ENCODE data around the gene RNU1-2. TPM values are rescaled to one million over a fixed set of nuclear protein-coding genes. Genes with fewer than 3 reads are reported as not detected.
"Not testable (repeated sequence)": the region's sequence is repeated elsewhere in the genome, so short reads cannot be mapped to it uniquely, and the experiment has no call there.

RNU1-2 gene
- total RNA-seq, 1 experiment from 2014 or later = 2,051 TPM

DNA sequence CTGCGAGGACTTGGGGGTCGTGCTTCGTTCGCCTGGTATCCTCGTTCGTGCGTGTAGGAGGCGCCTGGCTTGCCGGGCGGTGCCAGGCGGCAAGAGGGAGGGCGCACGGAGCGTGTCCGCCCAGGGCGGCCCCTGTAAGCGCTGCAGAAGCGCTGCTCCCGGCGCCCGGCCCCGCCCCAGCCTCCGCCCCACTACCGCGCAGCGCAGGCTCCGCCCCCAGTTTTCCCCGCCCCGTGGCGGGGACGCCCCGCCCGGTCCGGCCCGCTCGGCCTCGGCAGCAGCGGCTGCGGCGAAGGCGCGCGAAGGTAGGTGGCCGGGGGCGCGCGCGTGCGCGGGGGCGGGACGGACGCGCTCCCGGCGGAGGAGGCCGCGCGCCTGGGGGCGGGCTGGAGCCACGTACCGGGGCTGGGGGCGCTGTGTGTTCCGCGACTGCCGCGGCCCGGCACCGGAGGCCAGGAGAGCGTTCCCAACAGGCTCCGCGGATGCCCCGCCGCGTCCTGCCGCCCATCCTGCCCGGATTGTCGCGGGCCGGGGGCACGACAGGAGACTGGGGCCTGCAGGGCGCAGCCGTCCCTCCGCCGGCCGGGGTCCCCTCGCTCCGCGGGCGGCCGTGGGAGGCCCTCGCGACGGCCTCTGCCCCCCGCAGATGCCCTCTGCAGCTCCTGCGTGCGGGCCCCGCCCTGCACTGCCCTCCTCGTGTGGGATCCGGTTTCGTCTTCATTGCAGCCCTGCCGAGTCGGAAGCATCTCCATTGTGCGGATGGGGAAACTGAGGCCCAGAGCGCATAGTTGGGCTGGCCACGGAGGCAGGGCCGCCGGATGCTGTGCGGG is 18.3 kb downstream of the RNU1-2 start:
- no peak overlapping the region for H4K8ac ChIP-seq (replicated peaks; ENCODE audit: insufficient read length, low read depth, low read length)
- H2BK15ac ChIP-seq (ENCODE audit: low read depth, low read length) = no peak overlapping the region
- no peak overlapping the region for H2AK5ac ChIP-seq (ENCODE audit: insufficient read length, low read length)
- H3K9me3 ChIP-seq (ENCODE audit: control insufficient read depth, low read depth, low read length) = no peaks in the 10 kb centered on the region
- no peak overlapping the region for H4K91ac ChIP-seq (ENCODE audit: insufficient read length, low read depth, low read length)
- no peaks in the 10 kb centered on the region for H3K4me1 ChIP-seq (ENCODE audit: insufficient read depth, low read length)
- no peak overlapping the region for H3K27ac ChIP-seq (ENCODE audit: insufficient read length, low read depth, low read length)
- H3K18ac ChIP-seq (ENCODE audit: insufficient read length, low read depth, low read length) = no peak overlapping the region
- WGBS (ENCODE audit: extremely low coverage, insufficient read length, low lambda C conversion rate) = no CpG with 5 or more reads among the region's 109 CpGs
- H3T11ph ChIP-seq (ENCODE audit: low read length) = no peak overlapping the region
- H2BK5ac ChIP-seq (ENCODE audit: insufficient read length, low read length) = no peak overlapping the region
- Mint-ChIP-seq H3K27ac (peak overlapping the region in 1 of 3 experiments; percentile 90; a peak in 3 of 7 replicates), H3K36me3 (ENCODE audit: insufficient read depth in 1 of 3, low read depth in 3 of 3) (no peaks in the 10 kb centered on the region), H3K27me3 (ENCODE audit: low read depth) (peaks cover 8% of the 10 kb centered on the region; the same call in 1 of the 2 replicates), H3K4me1 (peaks cover 14 to 23% of the 10 kb centered on the region in 2 experiments), H3K9me3 (no peaks in the 10 kb centered on the region), H3K4me3 (peak overlapping the region; percentile 72 to 82)
- no peak overlapping the region for H2BK12ac ChIP-seq (ENCODE audit: insufficient read length, low read depth, low read length)
- H2BK120ac ChIP-seq (ENCODE audit: low read depth, low read length, poor library complexity, severe bottlenecking) = no peak overlapping the region
- H2AFZ ChIP-seq (ENCODE audit: low read length) = no peak overlapping the region
- peak overlapping the region; percentile 35 for H3K4me2 ChIP-seq (ENCODE audit: insufficient read depth, insufficient read length, low read length)
- H3K23me2 ChIP-seq (ENCODE audit: insufficient read length, low read depth, low read length, poor library complexity, severe bottlenecking) = peaks cover 4% of the 10 kb centered on the region
- TF ChIP-seq, protein P1, sequence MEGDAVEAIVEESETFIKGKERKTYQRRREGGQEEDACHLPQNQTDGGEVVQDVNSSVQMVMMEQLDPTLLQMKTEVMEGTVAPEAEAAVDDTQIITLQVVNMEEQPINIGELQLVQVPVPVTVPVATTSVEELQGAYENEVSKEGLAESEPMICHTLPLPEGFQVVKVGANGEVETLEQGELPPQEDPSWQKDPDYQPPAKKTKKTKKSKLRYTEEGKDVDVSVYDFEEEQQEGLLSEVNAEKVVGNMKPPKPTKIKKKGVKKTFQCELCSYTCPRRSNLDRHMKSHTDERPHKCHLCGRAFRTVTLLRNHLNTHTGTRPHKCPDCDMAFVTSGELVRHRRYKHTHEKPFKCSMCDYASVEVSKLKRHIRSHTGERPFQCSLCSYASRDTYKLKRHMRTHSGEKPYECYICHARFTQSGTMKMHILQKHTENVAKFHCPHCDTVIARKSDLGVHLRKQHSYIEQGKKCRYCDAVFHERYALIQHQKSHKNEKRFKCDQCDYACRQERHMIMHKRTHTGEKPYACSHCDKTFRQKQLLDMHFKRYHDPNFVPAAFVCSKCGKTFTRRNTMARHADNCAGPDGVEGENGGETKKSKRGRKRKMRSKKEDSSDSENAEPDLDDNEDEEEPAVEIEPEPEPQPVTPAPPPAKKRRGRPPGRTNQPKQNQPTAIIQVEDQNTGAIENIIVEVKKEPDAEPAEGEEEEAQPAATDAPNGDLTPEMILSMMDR (conservative IDR thresholded peaks at IDR 0.05) = peak; percentile 25; the same call in 1 of the 3 replicates
- no peaks in the 10 kb centered on the region for H3K79me1 ChIP-seq (ENCODE audit: insufficient read depth, low read depth, low read length, poor library complexity, severe bottlenecking)
- no peaks in the 10 kb centered on the region for H3K79me2 ChIP-seq (ENCODE audit: insufficient read depth, low read length)
- H4K5ac ChIP-seq (ENCODE audit: insufficient read length, low read depth, low read length) = no peak overlapping the region
- H4K20me1 ChIP-seq (ENCODE audit: control insufficient read depth, insufficient read depth, insufficient read length) = no peaks in the 10 kb centered on the region
- peak overlapping the region; percentile 63; the same call in 1 of the 2 replicates for H3K14ac ChIP-seq (ENCODE audit: insufficient read depth, low read length)
- no peak overlapping the region for H3K4ac ChIP-seq (ENCODE audit: low read depth, low read length)
- H3K9ac ChIP-seq (ENCODE audit: extremely low read depth, insufficient read length, low read length) = no peak overlapping the region
- DNase-seq = peak; percentile 94
- no peak overlapping the region for H2BK20ac ChIP-seq (ENCODE audit: low read depth, low read length, poor library complexity, severe bottlenecking)
- H3K27me3 ChIP-seq (ENCODE audit: insufficient read depth, low read length) = no peaks in the 10 kb centered on the region
- no peak overlapping the region for H3K56ac ChIP-seq (ENCODE audit: insufficient read length, low read depth, low read length)
- H3K23ac ChIP-seq (ENCODE audit: insufficient read length, low read depth, low read length) = no peak overlapping the region

GRCh38 chr1:16914928-16915626 is 19.3 kb downstream of the RNU1-2 start:
- H3K4me2 ChIP-seq (ENCODE audit: insufficient read depth, insufficient read length, low read length) = peak overlapping the region; percentile 30
- H3K9me3 Mint-ChIP-seq; H3K9ac ChIP-seq (ENCODE audit: extremely low read depth, insufficient read length, low read length): not testable (repeated sequence)

More at GRCh38 chr1:16914928-16915626, 19.3 kb downstream of the RNU1-2 start:
- Mint-ChIP-seq H3K4me3 (peak overlapping the region; percentile 72 to 82), H3K27ac (peak overlapping the region in 2 of 3 experiments; percentile 4 to 85; a peak in 3 of 7 replicates), H3K4me1 (peaks cover 17 to 24% of the 10 kb centered on the region in 2 experiments)
- H2BK20ac ChIP-seq (ENCODE audit: low read depth, low read length, poor library complexity, severe bottlenecking); H4K91ac ChIP-seq (ENCODE audit: insufficient read length, low read depth, low read length); H4K5ac ChIP-seq (ENCODE audit: insufficient read length, low read depth, low read length); H2BK12ac ChIP-seq (ENCODE audit: insufficient read length, low read depth, low read length); H2AFZ ChIP-seq (ENCODE audit: low read length); H3K56ac ChIP-seq (ENCODE audit: insufficient read length, low read depth, low read length); H3K4me1 ChIP-seq (ENCODE audit: insufficient read depth, low read length); H4K20me1 ChIP-seq (ENCODE audit: control insufficient read depth, insufficient read depth, insufficient read length); H2BK120ac ChIP-seq (ENCODE audit: low read depth, low read length, poor library complexity, severe bottlenecking); H3K36me3 Mint-ChIP-seq (ENCODE audit: insufficient read depth in 1 of 3, low read depth in 3 of 3); H2BK5ac ChIP-seq (ENCODE audit: insufficient read length, low read length); H3K23ac ChIP-seq (ENCODE audit: insufficient read length, low read depth, low read length); H3K79me2 ChIP-seq (ENCODE audit: insufficient read depth, low read length); H3K79me1 ChIP-seq (ENCODE audit: insufficient read depth, low read depth, low read length, poor library complexity, severe bottlenecking); H3K27me3 ChIP-seq (ENCODE audit: insufficient read depth, low read length); H3K4ac ChIP-seq (ENCODE audit: low read depth, low read length); H2AK5ac ChIP-seq (ENCODE audit: insufficient read length, low read length); H3K14ac ChIP-seq (ENCODE audit: insufficient read depth, low read length); H3K23me2 ChIP-seq (ENCODE audit: insufficient read length, low read depth, low read length, poor library complexity, severe bottlenecking); H3K18ac ChIP-seq (ENCODE audit: insufficient read length, low read depth, low read length); H3K27me3 Mint-ChIP-seq (ENCODE audit: low read depth); H2BK15ac ChIP-seq (ENCODE audit: low read depth, low read length); H4K8ac ChIP-seq (replicated peaks; ENCODE audit: insufficient read length, low read depth, low read length); H3T11ph ChIP-seq (ENCODE audit: low read length); H3K9me3 ChIP-seq (ENCODE audit: control insufficient read depth, low read depth, low read length); H3K27ac ChIP-seq (ENCODE audit: insufficient read length, low read depth, low read length): not testable (repeated sequence)
- peak; percentile 22 for DNase-seq
- no CpG with 5 or more reads among the region's 15 CpGs for WGBS (ENCODE audit: extremely low coverage, insufficient read length, low lambda C conversion rate)
